Ovary (tissue), 9 donors: ENCODE measurements around the gene COL5A3. TPM values are rescaled to one million over a fixed set of nuclear protein-coding genes. Genes with fewer than 3 reads are reported as not detected.
"Not testable (repeated sequence)": the region's sequence is repeated elsewhere in the genome, so short reads cannot be mapped to it uniquely, and the experiment has no call there.

Source experiments
- DNase-seq, 5 donors: peaks; one replicate each; pipeline ENCODE4 v3.0.0-alpha.2; 2019 to 2020
- H3K27ac ChIP-seq, 2 donors: fragments of 200-600 bp; one replicate each; pipeline versions ENCODE4 v1.5.1 to v1.8.0; 2019 to 2022
- H3K27me3 ChIP-seq: fragments of 200-600 bp; one replicate; pipeline ENCODE4 v1.8.0; 2022
- H3K36me3 ChIP-seq: fragments of 200-600 bp; sonication (generic); one replicate; pipeline ENCODE4 v1.5.1; 2019
- H3K4me1 ChIP-seq: one replicate; pipeline ENCODE4 v1.8.1; 2013; ENCODE audit warnings: mild to moderate bottlenecking, moderate library complexity; ENCODE audit not compliant: insufficient read depth
- H3K4me3 ChIP-seq: fragments of 200-600 bp; sonication (generic); one replicate; pipeline ENCODE4 v1.5.1; 2017
- H3K9me3 ChIP-seq, 2 donors: fragments of 200-600 bp in 1 of 2; sonication (generic) in 1 of 2; one replicate each; pipeline versions ENCODE4 v1.5.1 to v1.8.1; 2013 to 2019; ENCODE audit warnings: mild to moderate bottlenecking in 1 of 2, moderate library complexity in 1 of 2
- EP300 ChIP-seq: sonication (generic); formaldehyde crosslinking; IDR thresholded peaks from one replicate; pipeline ENCODE4 v1.6.1; 2017; ENCODE audit warnings: antibody characterized with exemption
- POLR2A ChIP-seq: fragments of 450-650 bp; IDR thresholded peaks from one replicate; pipeline ENCODE4 v1.6.1; 2017; ENCODE audit warnings: antibody characterized with exemption, mild to moderate bottlenecking, moderate library complexity
- WGBS, 3 donors: extraction: QIAGEN DNeasy Blood & Tissue Kit in 1 of 3; methylation state at CpG; one replicate each; pipeline versions ENCODE4 v1.1.5 to v1.1.7; 2013 to 2017; 5-methylcytosine and 5-hydroxymethylcytosine counted together
- intact Hi-C, 4 donors: fragments of 100-400 bp; cut with DNase I; formaldehyde crosslinking; loops; one replicate each; pipeline versions ENCODE4 v1.11.0 to v1.15.1; 2022 to 2023
- polyA plus RNA-seq, 2 donors: library from polyadenylated mRNA; stranded (reverse); fragments of 200-250 nt in 1 of 2; fragments of 350-450 nt in 1 of 2; fragmentation: Illumina TruSeq in 1 of 2; extraction: RNeasy Lipid Tissue Mini Kit (QIAGEN cat#74804) in 1 of 2; gene quantifications; one replicate each; pipeline ENCODE4 v1.2.3, GENCODE V29; 2013 to 2014
- total RNA-seq, 7 donors: library from RNA; depleted of rRNA in 2 of 7; stranded (reverse); fragments of >200 nt in 2 of 7; fragmentation: NEBNext Ultra II Directional in 3 of 7; extraction: Animal tissue kit (Norgen Biotek cat#: 25700) in 3 of 7; gene quantifications; one replicate each; pipeline versions ENCODE4 v1.1.0 to v1.2.4, GENCODE V29; 2016 to 2023
- TF ChIP-seq, protein P1 (sequence below), 3 donors: fragments of 450-650 bp in 2 of 3; fragments of 200-600 bp in 1 of 3; IDR thresholded peaks; one replicate each; pipeline versions ENCODE4 v1.5.1 to v1.8.0; 2016 to 2022; ENCODE audit warnings: antibody characterized with exemption in 3 of 3, mild to moderate bottlenecking in 1 of 3
- donor health status: DM: no; HTN: no; CAD: no; lungs with moderate emphysema.
- donor health status: DM: no; HTN: no; CAD: no.
- donor health status: Bipolar disorder and iron deficiency.
- donor health status: DM: yes; HTN: yes; CAD: no.
- donor health status: DM: no; HTN: no; CAD: no.
- donor health status: DM: yes; HTN: yes; CAD: no.

The COL5A3 gene
- total and polyA plus RNA-seq, 9 donors: 1.5 to 9.0 (median 4.4) TPM

DNA sequence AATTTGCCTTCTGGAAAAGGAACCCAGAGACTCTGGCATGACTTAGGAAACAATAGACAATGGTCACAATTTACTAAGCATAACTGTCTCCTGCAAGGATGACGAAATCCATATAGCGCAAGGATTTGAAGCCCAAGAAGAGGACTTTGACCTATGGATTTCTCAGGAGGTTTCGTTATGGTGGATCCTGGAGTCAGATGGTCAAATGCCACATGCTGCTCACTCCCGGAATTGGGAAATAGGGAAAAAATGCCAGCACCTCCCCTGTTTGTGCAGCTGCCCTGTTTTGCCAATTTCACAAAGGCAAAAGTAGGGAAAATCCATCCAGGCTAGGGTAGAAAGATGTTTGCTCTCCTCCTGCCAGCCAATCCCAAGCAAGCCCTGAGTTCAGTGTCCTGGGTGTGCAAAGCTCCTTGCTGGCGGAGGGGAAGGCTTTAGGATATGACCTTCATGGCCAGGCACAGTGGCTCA lies 26.3 kb upstream of the COL5A3 start:
- DNase-seq: no peak
- no peaks in the 10 kb centered on the region for H3K27me3 ChIP-seq
- no peaks in the 10 kb centered on the region for H3K4me1 ChIP-seq
- TF ChIP-seq POLR2A: no peak
- TF ChIP-seq EP300: no peak
- TF ChIP-seq, protein P1, sequence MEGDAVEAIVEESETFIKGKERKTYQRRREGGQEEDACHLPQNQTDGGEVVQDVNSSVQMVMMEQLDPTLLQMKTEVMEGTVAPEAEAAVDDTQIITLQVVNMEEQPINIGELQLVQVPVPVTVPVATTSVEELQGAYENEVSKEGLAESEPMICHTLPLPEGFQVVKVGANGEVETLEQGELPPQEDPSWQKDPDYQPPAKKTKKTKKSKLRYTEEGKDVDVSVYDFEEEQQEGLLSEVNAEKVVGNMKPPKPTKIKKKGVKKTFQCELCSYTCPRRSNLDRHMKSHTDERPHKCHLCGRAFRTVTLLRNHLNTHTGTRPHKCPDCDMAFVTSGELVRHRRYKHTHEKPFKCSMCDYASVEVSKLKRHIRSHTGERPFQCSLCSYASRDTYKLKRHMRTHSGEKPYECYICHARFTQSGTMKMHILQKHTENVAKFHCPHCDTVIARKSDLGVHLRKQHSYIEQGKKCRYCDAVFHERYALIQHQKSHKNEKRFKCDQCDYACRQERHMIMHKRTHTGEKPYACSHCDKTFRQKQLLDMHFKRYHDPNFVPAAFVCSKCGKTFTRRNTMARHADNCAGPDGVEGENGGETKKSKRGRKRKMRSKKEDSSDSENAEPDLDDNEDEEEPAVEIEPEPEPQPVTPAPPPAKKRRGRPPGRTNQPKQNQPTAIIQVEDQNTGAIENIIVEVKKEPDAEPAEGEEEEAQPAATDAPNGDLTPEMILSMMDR (IDR thresholded peaks at IDR 0.05): no peak
- no peaks in the 10 kb centered on the region for H3K36me3 ChIP-seq
- H3K27ac ChIP-seq: no peak overlapping the region
- H3K9me3 ChIP-seq: no peaks in the 10 kb centered on the region
- H3K4me3 ChIP-seq: no peak overlapping the region
- 64 to 78% (median 71%) methylated on average over 5 of the region's 5 CpGs for WGBS, 3 donors
- intact Hi-C loops: no loop called here

DNA sequence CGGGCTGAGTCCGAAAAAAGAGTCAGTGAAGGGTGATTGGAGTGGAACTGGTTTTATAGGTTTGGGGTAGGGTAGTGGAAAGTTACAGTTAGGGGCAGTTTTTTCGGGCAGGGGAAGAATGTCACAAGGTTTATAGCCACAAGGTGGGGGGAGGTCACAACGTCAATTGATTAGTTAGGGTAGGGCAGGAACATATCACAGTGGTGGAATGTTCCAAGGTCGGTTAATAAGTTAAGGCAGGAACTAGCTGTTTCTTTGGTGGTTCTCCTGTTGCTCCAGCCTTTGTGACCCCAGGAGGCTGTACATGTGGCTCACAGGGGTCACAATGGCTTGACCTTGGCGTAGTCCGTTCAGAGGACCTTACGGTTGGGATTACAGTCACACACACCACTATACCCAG lies 23.3 kb upstream of the COL5A3 start:
- intact Hi-C loops: no loop called here
- Histone ChIP-seq H3K4me3 (no peak overlapping the region), H3K4me1 (no peaks in the 10 kb centered on the region), H3K36me3 (no peaks in the 10 kb centered on the region), H3K9me3 (no peaks in the 10 kb centered on the region), H3K27me3 (no peaks in the 10 kb centered on the region), H3K27ac (no peak overlapping the region)
- TF ChIP-seq EP300 (no peak), POLR2A (no peak)
- TF ChIP-seq, protein P1 (IDR thresholded peaks at IDR 0.05): no peak
- no peak for DNase-seq
- 49 to 58% (median 52%) methylated on average over 8 of the region's 8 CpGs for WGBS, 3 donors

DNA sequence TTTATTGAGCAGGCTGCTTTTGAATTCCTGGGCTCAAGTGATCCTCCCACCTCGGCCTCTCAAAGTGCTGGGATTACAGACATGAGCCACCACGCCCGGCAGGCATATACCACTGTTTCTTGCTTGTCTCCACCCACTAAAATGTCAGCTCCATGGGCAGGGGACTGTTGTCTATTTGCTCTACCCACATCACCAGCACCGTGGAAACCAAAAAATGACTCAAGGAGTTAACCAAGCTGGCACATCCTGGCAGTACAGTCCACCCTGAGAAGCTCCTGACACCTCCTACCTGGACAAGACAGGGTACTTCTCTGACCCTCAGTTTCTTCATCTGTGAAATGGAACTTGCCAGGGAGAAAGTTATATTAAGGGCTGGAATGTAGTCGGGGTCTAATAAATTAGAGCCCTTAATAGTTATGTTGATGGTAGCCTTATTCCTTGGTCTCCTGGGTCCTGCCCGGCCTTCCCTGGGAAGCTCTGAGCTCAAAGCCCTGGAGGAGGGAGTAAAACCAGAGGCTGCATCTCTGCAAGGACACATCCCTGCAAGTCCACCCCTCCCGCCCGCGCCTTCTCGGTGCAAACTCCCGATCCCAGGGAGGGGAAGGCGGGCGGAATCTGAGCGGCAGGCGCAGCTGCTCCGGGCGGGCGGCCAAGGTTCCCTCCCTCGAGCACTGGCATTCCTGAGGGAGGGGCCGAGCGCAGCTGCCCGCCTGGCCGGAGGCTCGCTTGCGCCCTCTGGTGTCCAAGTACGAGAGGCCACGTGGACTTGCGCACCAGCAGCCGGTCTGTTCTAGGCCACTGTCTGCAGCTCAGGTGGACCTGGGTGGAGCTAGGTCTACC lies 17.1 kb upstream of the COL5A3 start:
- 3 to 5% (median 4%) methylated on average over 25 to 29 of the region's 29 CpGs for WGBS, 3 donors
- Histone ChIP-seq H3K4me3 (no peak overlapping the region), H3K27ac (no peak overlapping the region), H3K4me1 (no peaks in the 10 kb centered on the region), H3K36me3 (no peaks in the 10 kb centered on the region), H3K9me3 (no peaks in the 10 kb centered on the region), H3K27me3 (no peaks in the 10 kb centered on the region)
- TF ChIP-seq POLR2A (no peak), EP300 (no peak)
- TF ChIP-seq, protein P1 (IDR thresholded peaks at IDR 0.05): peak; percentile 95 to 98 (median 98)
- intact Hi-C loops: loop anchor here (2.0 to 5.0 kb wide), 2 partner anchors 95 to 97 kb away; no protein-coding TSS in a partner anchor
- peak; percentile 95 to 99 (median 97) for DNase-seq

DNA sequence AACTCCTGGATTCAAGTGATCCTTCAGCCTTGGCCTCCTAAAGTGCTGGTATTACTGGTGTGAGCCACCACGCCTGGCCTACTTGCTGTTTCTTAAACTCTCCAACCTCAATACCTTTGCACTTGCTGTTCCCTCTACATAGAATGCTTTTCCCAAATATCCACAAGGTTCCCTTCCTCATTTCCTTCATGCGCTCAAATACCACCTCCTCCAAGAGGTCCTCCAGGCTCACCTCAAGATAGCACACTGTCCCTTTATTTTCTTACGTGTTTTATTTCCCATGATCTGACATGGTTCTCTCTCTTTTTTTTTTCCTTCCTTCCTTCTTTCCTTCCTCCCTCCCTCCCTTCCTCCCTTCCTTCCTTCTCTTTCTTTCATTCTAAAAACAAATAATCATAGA lies 16.4 kb upstream of the COL5A3 start:
- no peaks in the 10 kb centered on the region for H3K27me3 ChIP-seq
- H3K4me1 ChIP-seq: no peaks in the 10 kb centered on the region
- no peak overlapping the region for H3K4me3 ChIP-seq
- no peak for TF ChIP-seq EP300
- no peak for TF ChIP-seq POLR2A
- TF ChIP-seq, protein P1 (IDR thresholded peaks at IDR 0.05): no peak
- no peak for DNase-seq
- 89 to 93% (median 90%) methylated on average over 3 of the region's 3 CpGs for WGBS, 3 donors
- intact Hi-C loops: loop anchor here (2.0 to 5.0 kb wide), 2 partner anchors 94 to 96 kb away; no protein-coding TSS in a partner anchor
- no peaks in the 10 kb centered on the region for H3K9me3 ChIP-seq
- H3K36me3 ChIP-seq: no peaks in the 10 kb centered on the region
- H3K27ac ChIP-seq: no peak overlapping the region

DNA sequence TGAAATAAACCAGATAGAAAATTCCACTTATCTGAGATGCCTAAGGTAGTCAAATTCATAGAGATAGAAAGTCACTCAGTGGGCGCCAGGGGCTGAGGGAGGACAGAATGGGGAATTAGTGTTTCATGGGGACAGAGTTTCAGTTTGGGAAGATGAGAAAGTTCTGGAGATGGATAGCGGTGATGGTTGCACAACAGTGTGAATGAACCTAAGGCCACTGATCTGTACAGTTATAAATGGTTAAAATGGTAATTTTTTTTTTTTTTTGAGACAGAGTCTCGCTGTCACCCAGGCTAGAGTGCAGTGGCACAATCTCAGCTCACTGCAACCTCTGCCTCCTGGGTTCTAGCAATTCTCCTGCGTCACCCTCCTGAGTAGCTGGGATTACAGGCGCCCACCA lies 12.8 kb upstream of the COL5A3 start:
- H3K27me3 ChIP-seq, H3K9me3 ChIP-seq, H3K4me1 ChIP-seq, intact Hi-C loops, DNase-seq, H3K36me3 ChIP-seq, H3K4me3 ChIP-seq, H3K27ac ChIP-seq: not testable (repeated sequence)
- WGBS, 3 donors: 81 to 87% (median 85%) methylated on average over 5 of the region's 5 CpGs
